Stimulated activated CD8-positive, alpha-beta memory T cell treated with anti-CD3 and anti-CD28 coated beads, Interleukin-15, amount 100 ng/mL, for 48 hours (primary cell): ENCODE measurements around the gene LRIG1.

ENCODE experiments used
- DNase-seq, 2 donors: peaks; one replicate each; pipeline ENCODE4 v3.0.0-alpha.2; 2020; ENCODE audit warnings: low read depth in 2 of 2

Gene LRIG1

GRCh38 chr3:66470285-66470684 lies 30.5 kb downstream of the LRIG1 start:
- no peak for DNase-seq

GRCh38 chr3:66469220-66469640 lies 31.6 kb downstream of the LRIG1 start:
- no peak for DNase-seq

GRCh38 chr3:66467996-66468735 lies 32.7 kb downstream of the LRIG1 start:
- DNase-seq = no peak

GRCh38 chr3:66466606-66467270 lies 34.1 kb downstream of the LRIG1 start:
- no peak for DNase-seq

- no peak for DNase-seq
Measured at GRCh38 chr3:66465587-66465986, 35.2 kb downstream of the LRIG1 start.

- no peak for DNase-seq
Measured at GRCh38 chr3:66465034-66465433, 35.8 kb downstream of the LRIG1 start.

- no peak for DNase-seq
Measured at GRCh38 chr3:66464512-66464894, 36.3 kb downstream of the LRIG1 start.

GRCh38 chr3:66463730-66464511 lies 36.9 kb downstream of the LRIG1 start:
- DNase-seq = no peak

- no peak for DNase-seq
Measured at GRCh38 chr3:66463054-66463631, 37.7 kb downstream of the LRIG1 start.

- no peak for DNase-seq
Measured at GRCh38 chr3:66457252-66457651, 43.6 kb downstream of the LRIG1 start.

- no peak for DNase-seq
Measured at GRCh38 chr3:66456711-66457173, 44.1 kb downstream of the LRIG1 start.

- no peak for DNase-seq
Measured at GRCh38 chr3:66454464-66454859, 46.4 kb downstream of the LRIG1 start.

GRCh38 chr3:66453651-66454463 lies 47.0 kb downstream of the LRIG1 start:
- DNase-seq = no peak

- DNase-seq = no peak
Measured at GRCh38 chr3:66452303-66453011, 48.4 kb downstream of the LRIG1 start.

- no peak for DNase-seq
Measured at GRCh38 chr3:66451766-66452165, 49.1 kb downstream of the LRIG1 start.

- no peak for DNase-seq
Measured at GRCh38 chr3:66450390-66451022, 50.3 kb downstream of the LRIG1 start.

- DNase-seq = no peak
Measured at GRCh38 chr3:66449411-66449974, 51.3 kb downstream of the LRIG1 start.

GRCh38 chr3:66444146-66444644 lies 56.6 kb downstream of the LRIG1 start:
- no peak for DNase-seq

- DNase-seq = no peak
Measured at GRCh38 chr3:66443118-66443803, 57.6 kb downstream of the LRIG1 start.
